A673 (cell line): Measurements from ENCODE around the gene KRT40. TPM values are rescaled to one million over a fixed set of nuclear protein-coding genes. Genes with fewer than 3 reads are reported as not detected.

ENCODE experiments used
- BruUV-seq: library from RNA; stranded (reverse); fragments of 400-500 nt; replicated peaks from 2 replicates; lab custom pipeline; 2021; lab: Mats Ljungman, UMichigan
- CTCF ChIA-PET: fragments of 300-600 bp; sonication (Branson Sonifier 250); formaldehyde crosslinking; loops from one replicate; lab custom pipeline; 2022; ENCODE audit warnings: antibody characterized with exemption; lab: Charles Lee
- POLR2A ChIA-PET: fragments of 300-600 bp; sonication (Branson Sonifier 250); formaldehyde crosslinking; loops from one replicate; lab custom pipeline; 2022; ENCODE audit warnings: antibody characterized with exemption; ENCODE audit not compliant: low non-redundant PET; lab: Charles Lee
- DNase-seq: peaks from one replicate; pipeline ENCODE4 v3.0.0-alpha.2; 2015; ENCODE audit warnings: low spot score
- H3K27ac ChIP-seq: fragments of 200-600 bp; sonication (generic); 2 replicates; pipeline ENCODE4 v1.5.1; 2016; ENCODE audit warnings: mixed run types, low read depth, mild to moderate bottlenecking, mixed read lengths, antibody characterized with exemption, low read length; ENCODE audit not compliant: poor library complexity, severe bottlenecking
- H3K27me3 ChIP-seq: fragments of 200-600 bp; sonication (generic); replicated peaks from 2 replicates; pipeline ENCODE4 v1.6.1; 2017; ENCODE audit warnings: mixed run types, low read depth, mild to moderate bottlenecking, mixed read lengths, antibody characterized with exemption, low read length; ENCODE audit not compliant: insufficient read depth, poor library complexity
- H3K36me3 ChIP-seq: fragments of 200-600 bp; sonication (generic); 2 replicates; pipeline ENCODE4 v1.6.1; 2016; ENCODE audit warnings: mixed run types, mild to moderate bottlenecking, mixed read lengths, antibody characterized with exemption, low read length; ENCODE audit not compliant: insufficient read depth, poor library complexity, severe bottlenecking
- H3K4me1 ChIP-seq: fragments of 200-600 bp; sonication (generic); 2 replicates; pipeline ENCODE4 v1.6.1; 2017; ENCODE audit warnings: mixed run types, mild to moderate bottlenecking, mixed read lengths, antibody characterized with exemption, low read length; ENCODE audit not compliant: insufficient read depth, poor library complexity, severe bottlenecking
- H3K4me3 ChIP-seq: fragments of 200-600 bp; sonication (generic); 2 replicates; pipeline ENCODE4 v1.5.1; 2016; ENCODE audit warnings: low read depth, mixed run types, mild to moderate bottlenecking, mixed read lengths, low read length; ENCODE audit not compliant: poor library complexity, severe bottlenecking
- H3K9me3 ChIP-seq: fragments of 200-600 bp; sonication (generic); 2 replicates; pipeline ENCODE4 v1.6.1; 2016; ENCODE audit warnings: mixed run types, low read depth, mild to moderate bottlenecking, mixed read lengths, antibody characterized with exemption, low read length; ENCODE audit not compliant: poor library complexity, severe bottlenecking
- EZH2 ChIP-seq: fragments of 200-600 bp; sonication (generic); IDR thresholded peaks from 2 replicates; pipeline ENCODE4 v1.6.1; 2017; ENCODE audit warnings: borderline replicate concordance, low read depth, mild to moderate bottlenecking, mixed read lengths, antibody characterized with exemption, low read length; ENCODE audit not compliant: poor library complexity, severe bottlenecking
- intact Hi-C: fragments of 100-400 bp; cut with micrococcal nuclease; formaldehyde crosslinking; loops from one replicate; pipeline ENCODE4 v1.10.0; 2022; ENCODE audit not compliant: unreplicated experiment
- total RNA-seq: library from RNA; stranded (reverse); gene quantifications from 2 replicates; pipeline ENCODE4 v1.2.3, GENCODE V29; 2021
- TF ChIP-seq, protein P1 (sequence below): fragments of 300-800, 200-600 bp; sonication (generic); conservative IDR thresholded peaks from 2 replicates; pipeline ENCODE4 v1.5.1; 2017; ENCODE audit warnings: low read depth, mild to moderate bottlenecking, antibody characterized with exemption, low read length, moderate library complexity, mixed read lengths

Gene KRT40
- total RNA-seq, 1 experiment from 2014 or later, result 1.1 TPM

DNA sequence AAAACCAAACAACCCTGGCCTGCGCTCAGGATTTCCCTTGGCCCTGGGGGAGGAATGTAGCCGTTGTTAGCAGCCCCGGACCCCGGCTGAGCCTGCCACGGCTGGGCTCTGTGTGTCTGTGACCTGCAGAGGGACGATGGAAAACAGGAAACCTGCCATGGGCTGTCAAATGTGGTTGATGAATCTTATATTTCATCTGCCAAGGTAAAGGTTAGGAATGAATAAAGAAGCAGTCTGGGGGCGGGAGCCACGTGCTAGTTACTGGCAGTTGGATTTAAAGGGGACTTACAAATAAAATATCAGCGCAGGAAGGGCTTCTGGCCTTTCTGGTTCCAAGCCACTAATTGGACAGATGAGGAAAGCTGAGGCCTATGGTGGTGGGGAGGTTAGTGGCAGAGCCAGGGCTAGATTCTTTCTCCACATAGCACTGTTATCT lies 46.7 kb downstream of the KRT40 start, which contains the start of gene KRT23:
KRT23 (minus strand) TSS at position 263 of the 436 bp plus-strand sequence. CDS start 1,043 bp downstream, outside the sequence.
- no peak for TF ChIP-seq EZH2
- TF ChIP-seq, protein P1, sequence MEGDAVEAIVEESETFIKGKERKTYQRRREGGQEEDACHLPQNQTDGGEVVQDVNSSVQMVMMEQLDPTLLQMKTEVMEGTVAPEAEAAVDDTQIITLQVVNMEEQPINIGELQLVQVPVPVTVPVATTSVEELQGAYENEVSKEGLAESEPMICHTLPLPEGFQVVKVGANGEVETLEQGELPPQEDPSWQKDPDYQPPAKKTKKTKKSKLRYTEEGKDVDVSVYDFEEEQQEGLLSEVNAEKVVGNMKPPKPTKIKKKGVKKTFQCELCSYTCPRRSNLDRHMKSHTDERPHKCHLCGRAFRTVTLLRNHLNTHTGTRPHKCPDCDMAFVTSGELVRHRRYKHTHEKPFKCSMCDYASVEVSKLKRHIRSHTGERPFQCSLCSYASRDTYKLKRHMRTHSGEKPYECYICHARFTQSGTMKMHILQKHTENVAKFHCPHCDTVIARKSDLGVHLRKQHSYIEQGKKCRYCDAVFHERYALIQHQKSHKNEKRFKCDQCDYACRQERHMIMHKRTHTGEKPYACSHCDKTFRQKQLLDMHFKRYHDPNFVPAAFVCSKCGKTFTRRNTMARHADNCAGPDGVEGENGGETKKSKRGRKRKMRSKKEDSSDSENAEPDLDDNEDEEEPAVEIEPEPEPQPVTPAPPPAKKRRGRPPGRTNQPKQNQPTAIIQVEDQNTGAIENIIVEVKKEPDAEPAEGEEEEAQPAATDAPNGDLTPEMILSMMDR, result no peak
- ChIA-PET CTCF (no interaction called here), POLR2A (no interaction called here)
- DNase-seq, result no peak
- BruUV-seq, result no TSS peak
- Histone ChIP-seq H3K27me3 (no peaks in the 10 kb centered on the region), H3K4me3 (no peak within 1 kb of the TSS), H3K36me3 (no peaks in the 10 kb centered on the region), H3K27ac (no peak within 1 kb of the TSS), H3K4me1 (no peaks in the 10 kb centered on the region), H3K9me3 (no peaks in the 10 kb centered on the region)
- intact Hi-C loops, result no loop called here

DNA sequence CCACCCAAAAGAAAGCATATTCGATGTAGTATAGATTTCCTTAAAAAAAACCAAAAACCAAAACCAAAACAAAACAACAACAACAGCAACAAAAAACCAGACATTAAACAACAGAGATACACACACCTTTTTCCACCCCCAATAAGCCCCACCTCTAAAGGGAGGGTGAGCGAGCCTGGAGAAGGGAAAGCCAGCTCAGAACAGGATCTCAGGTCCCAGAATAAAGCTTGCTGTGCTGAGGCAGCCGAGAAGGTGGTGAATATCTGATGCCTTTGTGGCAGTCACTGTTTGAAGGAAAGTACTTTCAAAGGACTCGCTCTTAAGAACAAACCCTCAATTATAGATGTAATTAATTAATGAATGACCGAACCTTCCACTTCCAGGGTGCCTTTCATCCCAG lies 47.1 kb downstream of the KRT40 start:
- H3K9me3 ChIP-seq, result no peaks in the 10 kb centered on the region
- DNase-seq, result no peak
- intact Hi-C loops, result no loop called here
- no peaks in the 10 kb centered on the region for H3K4me1 ChIP-seq
- TF ChIP-seq EZH2, result no peak
- TF ChIP-seq, protein P1, result no peak
- H3K36me3 ChIP-seq, result no peaks in the 10 kb centered on the region
- no peaks in the 10 kb centered on the region for H3K27me3 ChIP-seq
- ChIA-PET POLR2A (no interaction called here), CTCF (no interaction called here)
- H3K4me3 ChIP-seq, result no peak overlapping the region
- no peak overlapping the region for H3K27ac ChIP-seq
- no TSS peak for BruUV-seq

DNA sequence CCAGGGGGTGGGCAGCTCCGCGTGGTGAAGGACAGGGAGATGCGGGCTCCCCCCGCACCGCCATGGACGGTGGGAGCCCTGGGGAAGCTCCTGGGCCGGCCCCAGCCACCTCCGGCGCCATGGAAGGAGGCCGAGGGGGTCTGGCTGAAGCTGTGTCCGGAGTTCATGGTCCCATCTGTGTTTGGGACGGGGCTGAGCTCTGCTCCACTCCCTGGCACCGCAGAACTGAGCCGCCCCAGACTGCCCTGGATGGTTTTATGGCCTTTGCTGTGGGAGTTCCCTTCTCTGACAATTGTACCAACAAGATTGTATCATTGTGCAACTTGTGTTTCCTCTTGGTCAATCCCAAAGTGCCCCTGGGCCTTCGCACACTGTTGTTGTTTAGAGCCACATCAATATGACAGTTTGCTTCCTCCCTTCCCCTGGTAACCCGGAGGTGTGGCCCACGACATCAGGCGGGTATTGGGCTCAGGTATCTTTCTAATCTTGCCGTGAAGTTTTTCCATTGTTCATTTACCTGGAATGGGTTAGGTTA lies 47.6 kb downstream of the KRT40 start:
- Histone ChIP-seq H3K4me1 (no peaks in the 10 kb centered on the region), H3K36me3 (no peaks in the 10 kb centered on the region), H3K9me3 (no peaks in the 10 kb centered on the region), H3K27me3 (no peaks in the 10 kb centered on the region), H3K4me3 (no peak overlapping the region), H3K27ac (no peak overlapping the region)
- BruUV-seq, result no TSS peak
- TF ChIP-seq EZH2, result no peak
- TF ChIP-seq, protein P1, result no peak
- intact Hi-C loops, result no loop called here
- POLR2A ChIA-PET, result no interaction called here
- no peak for DNase-seq
- CTCF ChIA-PET, result no interaction called here
